DND-41 (cell line): ENCODE measurements around the gene SLC40A1.

Experiments used
- ATAC-seq: fragments of 200-7000 bp; cut with Tn5 transposase; 3 replicates; pipeline ENCODE4 v1.9.1; 2021; ENCODE audit warnings: low read depth; ENCODE audit not compliant: insufficient read depth
- DNase-seq: peaks from one replicate; pipeline ENCODE4 v3.0.0-alpha.2; 2020
- H2AFZ ChIP-seq: 2 replicates; pipeline ENCODE4 v1.6.0; 2012; ENCODE audit warnings: low read depth, low read length
- H3K27ac ChIP-seq: 2 replicates; pipeline ENCODE4 v1.5.1; 2012; ENCODE audit warnings: low read length, inconsistent platforms
- H3K27me3 ChIP-seq: fragments of 200-600 bp; sonication (generic); 2 replicates; pipeline ENCODE4 v1.6.0; 2012; ENCODE audit warnings: low read length, mild to moderate bottlenecking, inconsistent platforms; ENCODE audit not compliant: insufficient read depth, poor library complexity
- H3K36me3 ChIP-seq: 2 replicates; pipeline ENCODE4 v1.5.1; 2012; ENCODE audit warnings: low read length, inconsistent platforms; ENCODE audit not compliant: insufficient read depth
- H3K4me1 ChIP-seq: 2 replicates; pipeline ENCODE4 v1.5.1; 2012; ENCODE audit warnings: mild to moderate bottlenecking, low read length; ENCODE audit not compliant: insufficient read depth
- H3K4me2 ChIP-seq: 2 replicates; pipeline ENCODE4 v1.6.0; 2012; ENCODE audit warnings: mild to moderate bottlenecking, moderate library complexity, low read length, inconsistent platforms; ENCODE audit not compliant: insufficient read depth
- H3K4me3 ChIP-seq, 2 experiments: fragments of 200-600 bp in 1 of 2; shearing (Covaris generic) in 1 of 2; 2 replicates each; pipeline ENCODE4 v1.5.1; 2012 to 2016; ENCODE audit warnings: inconsistent platforms in 2 of 2, low read length in 2 of 2, mild to moderate bottlenecking in 2 of 2, low read depth in 1 of 2, moderate library complexity in 1 of 2
- H3K79me2 ChIP-seq: 2 replicates; pipeline ENCODE4 v1.6.0; 2012; ENCODE audit warnings: low read length, inconsistent platforms; ENCODE audit not compliant: insufficient read depth
- H3K9ac ChIP-seq: 2 replicates; pipeline ENCODE4 v1.6.0; 2012; ENCODE audit warnings: low read depth, mild to moderate bottlenecking, inconsistent platforms, low read length, moderate library complexity
- H3K9me3 ChIP-seq: 2 replicates; pipeline ENCODE4 v1.5.1; 2012; ENCODE audit warnings: low read length, moderate library complexity, mild to moderate bottlenecking, inconsistent platforms; ENCODE audit not compliant: insufficient read depth, severe bottlenecking
- H4K20me1 ChIP-seq: 2 replicates; pipeline ENCODE4 v1.6.0; 2012; ENCODE audit warnings: low read length; ENCODE audit not compliant: insufficient read depth
- CTCF ChIP-seq: IDR thresholded peaks from 2 replicates; pipeline ENCODE4 v1.5.1; 2012; ENCODE audit warnings: borderline replicate concordance, low read length, moderate library complexity, mild to moderate bottlenecking; ENCODE audit not compliant: poor library complexity, severe bottlenecking; ENCODE audit errors: extremely low read depth
- EZH2 ChIP-seq: IDR thresholded peaks from 3 replicates; pipeline ENCODE4 v1.6.1; 2012; ENCODE audit warnings: borderline replicate concordance, low read depth, mild to moderate bottlenecking, moderate library complexity, low read length, inconsistent platforms; ENCODE audit not compliant: severe bottlenecking

SLC40A1 gene

GRCh38 chr2:189528617-189529016, 52.0 kb downstream of the SLC40A1 start:
- Histone ChIP-seq H3K9ac (no peak overlapping the region), H3K9me3 (no peaks in the 10 kb centered on the region), H2AFZ (no peak overlapping the region)

GRCh38 chr2:189527812-189528592, 52.6 kb downstream of the SLC40A1 start:
- Histone ChIP-seq H3K79me2 (no peaks in the 10 kb centered on the region), H3K36me3 (no peaks in the 10 kb centered on the region), H3K4me2 (no peak overlapping the region), H3K4me1 (0 out of 2 replicates have a peak, but pooled peaks cover 6% of the 10 kb centered on the region), H4K20me1 (no peaks in the 10 kb centered on the region), H3K27me3 (no peaks in the 10 kb centered on the region), H2AFZ (no peak overlapping the region), H3K9ac (no peak overlapping the region), H3K27ac (no peak overlapping the region), H3K4me3 (no peak overlapping the region), H3K9me3 (no peaks in the 10 kb centered on the region)
- TF ChIP-seq CTCF (no peak), EZH2 (no peak)
- ATAC-seq (no peak), DNase-seq (no peak)

More at GRCh38 chr2:189528617-189529016, 52.0 kb downstream of the SLC40A1 start:
- Histone ChIP-seq H3K4me2 (no peak overlapping the region), H4K20me1 (no peaks in the 10 kb centered on the region), H3K27ac (no peak overlapping the region), H3K4me1 (0 out of 2 replicates have a peak, but pooled peaks cover 6% of the 10 kb centered on the region), H3K36me3 (no peaks in the 10 kb centered on the region), H3K27me3 (no peaks in the 10 kb centered on the region), H3K79me2 (no peaks in the 10 kb centered on the region), H3K4me3 (no peak overlapping the region)
- DNase-seq (no peak), ATAC-seq (no peak)
- TF ChIP-seq CTCF (no peak), EZH2 (no peak)

- H3K4me1 ChIP-seq, result 0 out of 2 replicates have a peak, but pooled peaks cover 6% of the 10 kb centered on the region
- TF ChIP-seq EZH2, result no peak
- no peak for TF ChIP-seq CTCF
- H4K20me1 ChIP-seq, result no peaks in the 10 kb centered on the region
- no peaks in the 10 kb centered on the region for H3K79me2 ChIP-seq
- H3K4me2 ChIP-seq, result no peak overlapping the region
- H3K9ac ChIP-seq, result no peak overlapping the region
- no peak overlapping the region for H3K4me3 ChIP-seq
- DNase-seq, result no peak
- no peaks in the 10 kb centered on the region for H3K36me3 ChIP-seq
- no peaks in the 10 kb centered on the region for H3K9me3 ChIP-seq
- no peak overlapping the region for H3K27ac ChIP-seq
- no peaks in the 10 kb centered on the region for H3K27me3 ChIP-seq
- H2AFZ ChIP-seq, result no peak overlapping the region
- no peak for ATAC-seq
Observed at GRCh38 chr2:189527041-189527750, 53.4 kb downstream of the SLC40A1 start.
